Effector CD4-positive, alpha-beta T cell (primary cell): Measurements from ENCODE around the gene FBXL13.

Experiments used
- DNase-seq: peaks from one replicate; pipeline ENCODE4 v3.0.0-alpha.2; 2020

Gene FBXL13

GRCh38 chr7:102890971-102891692, 183.5 kb downstream of the FBXL13 start:
- DNase-seq: no peak

GRCh38 chr7:102890292-102890970, 184.2 kb downstream of the FBXL13 start:
- no peak for DNase-seq

GRCh38 chr7:102889851-102890250, 184.7 kb downstream of the FBXL13 start:
- no peak for DNase-seq

GRCh38 chr7:102888561-102889233, 185.9 kb downstream of the FBXL13 start:
- DNase-seq: no peak

- DNase-seq: no peak
Observed at GRCh38 chr7:102883098-102883860, 191.3 kb downstream of the FBXL13 start.

- no peak for DNase-seq
Observed at GRCh38 chr7:102875700-102876295, 198.8 kb downstream of the FBXL13 start.

GRCh38 chr7:102874966-102875365, 199.6 kb downstream of the FBXL13 start:
- DNase-seq: no peak

- DNase-seq: no peak
Observed at GRCh38 chr7:102874166-102874829, 200.3 kb downstream of the FBXL13 start.

GRCh38 chr7:102873470-102874165, 201.0 kb downstream of the FBXL13 start:
- no peak for DNase-seq

GRCh38 chr7:102872460-102872859, 202.1 kb downstream of the FBXL13 start:
- no peak for DNase-seq

- no peak for DNase-seq
Observed at GRCh38 chr7:102869195-102869594, 205.4 kb downstream of the FBXL13 start.

GRCh38 chr7:102866535-102867215, 207.9 kb downstream of the FBXL13 start:
- no peak for DNase-seq

- DNase-seq: no peak
Observed at GRCh38 chr7:102864958-102865357, 209.6 kb downstream of the FBXL13 start.

GRCh38 chr7:102860351-102860811, 214.2 kb downstream of the FBXL13 start:
- DNase-seq: no peak

- no peak for DNase-seq
Observed at GRCh38 chr7:102859799-102860125, 214.8 kb downstream of the FBXL13 start.

GRCh38 chr7:102859084-102859798, 215.4 kb downstream of the FBXL13 start:
- DNase-seq: no peak

GRCh38 chr7:102856036-102856435, 218.6 kb downstream of the FBXL13 start:
- DNase-seq: no peak

GRCh38 chr7:102849538-102849937, 225.1 kb downstream of the FBXL13 start:
- DNase-seq: no peak

- no peak for DNase-seq
Observed at GRCh38 chr7:102849079-102849478, 225.5 kb downstream of the FBXL13 start.

GRCh38 chr7:102845346-102845745, 229.2 kb downstream of the FBXL13 start:
- no peak for DNase-seq
